Progenitor cell of endocrine pancreas (in vitro differentiated cells): ENCODE data around the gene RAD51B. TPM values are rescaled to one million over a fixed set of nuclear protein-coding genes. Genes with fewer than 3 reads are reported as not detected.

ENCODE experiments used
- DNase-seq: peaks from one replicate; pipeline ENCODE4 v3.0.0; 2021; ENCODE audit warnings: low spot score; ENCODE audit not compliant: unreplicated experiment
- H3K27ac Mint-ChIP-seq: 2 replicates; pipeline ENCODE4 v1.8.0; 2021; ENCODE audit warnings: mild to moderate bottlenecking, moderate library complexity, mixed read lengths
- H3K27me3 Mint-ChIP-seq: 2 replicates; pipeline ENCODE4 v1.8.0; 2021; ENCODE audit warnings: mixed read lengths
- H3K36me3 Mint-ChIP-seq: 2 replicates; pipeline ENCODE4 v1.8.0; 2022; ENCODE audit warnings: mixed read lengths; ENCODE audit not compliant: insufficient read depth
- H3K4me1 Mint-ChIP-seq: 2 replicates; pipeline ENCODE4 v1.8.0; 2021; ENCODE audit warnings: low read depth, mixed read lengths
- H3K4me3 Mint-ChIP-seq: 2 replicates; pipeline ENCODE4 v1.8.0; 2021; ENCODE audit warnings: low read depth, mild to moderate bottlenecking, moderate library complexity, mixed read lengths
- H3K9me3 Mint-ChIP-seq: 2 replicates; pipeline ENCODE4 v1.8.0; 2021; ENCODE audit warnings: low read depth, mixed read lengths
- CTCF ChIP-seq: fragments of 200-600 bp; sonication (generic); IDR thresholded peaks from one replicate; pipeline ENCODE4 v1.5.0; 2021; ENCODE audit warnings: antibody characterized with exemption, mild to moderate bottlenecking; ENCODE audit not compliant: unreplicated experiment
- total RNA-seq: library from RNA; stranded (reverse); gene quantifications from 2 replicates; pipeline ENCODE4 v1.2.1, GENCODE V29; 2021

Gene RAD51B
- total RNA-seq, 1 donor from 2014 or later: 24.7 TPM

GRCh38 chr14:68554231-68554630 is 734.7 kb downstream of the RAD51B start:
- Mint-ChIP-seq H3K36me3 (peaks cover 1% of the 10 kb centered on the region), H3K27ac (peak overlapping the region; percentile 91), H3K4me3 (no peak overlapping the region), H3K4me1 (peaks cover 24% of the 10 kb centered on the region), H3K27me3 (no peaks in the 10 kb centered on the region), H3K9me3 (peaks cover 3% of the 10 kb centered on the region)
- no peak for TF ChIP-seq CTCF
- no peak for DNase-seq

- DNase-seq: no peak
- peaks cover 13% of the 10 kb centered on the region for H3K4me1 Mint-ChIP-seq
- TF ChIP-seq CTCF: no peak
- no peaks in the 10 kb centered on the region for H3K27me3 Mint-ChIP-seq
- H3K27ac Mint-ChIP-seq: no peak overlapping the region
- H3K4me3 Mint-ChIP-seq: no peak overlapping the region
- peaks cover 3% of the 10 kb centered on the region for H3K9me3 Mint-ChIP-seq
- peaks cover 1% of the 10 kb centered on the region for H3K36me3 Mint-ChIP-seq
These were observed 736.7 kb downstream of the RAD51B start for GRCh38 chr14:68556253-68556652.

- H3K9me3 Mint-ChIP-seq: peaks cover 3% of the 10 kb centered on the region
- peaks cover 23% of the 10 kb centered on the region for H3K4me1 Mint-ChIP-seq
- TF ChIP-seq CTCF: no peak
- H3K27ac Mint-ChIP-seq: no peak overlapping the region
- no peaks in the 10 kb centered on the region for H3K27me3 Mint-ChIP-seq
- H3K4me3 Mint-ChIP-seq: no peak overlapping the region
- DNase-seq: no peak
- H3K36me3 Mint-ChIP-seq: peaks cover 1% of the 10 kb centered on the region
These were observed 738.1 kb downstream of the RAD51B start for GRCh38 chr14:68557648-68558047.

- TF ChIP-seq CTCF: no peak
- Mint-ChIP-seq H3K4me3 (no peak overlapping the region), H3K36me3 (peaks cover 1% of the 10 kb centered on the region), H3K9me3 (peaks cover 3% of the 10 kb centered on the region), H3K27me3 (no peaks in the 10 kb centered on the region), H3K27ac (no peak overlapping the region), H3K4me1 (peaks cover 26% of the 10 kb centered on the region)
- DNase-seq: no peak
These were observed 738.5 kb downstream of the RAD51B start for GRCh38 chr14:68558096-68558495.

GRCh38 chr14:68559949-68560348 is 740.4 kb downstream of the RAD51B start:
- Mint-ChIP-seq H3K4me3 (no peak overlapping the region), H3K36me3 (peaks cover 1% of the 10 kb centered on the region), H3K4me1 (peaks cover 33% of the 10 kb centered on the region), H3K27me3 (no peaks in the 10 kb centered on the region), H3K9me3 (peaks cover 3% of the 10 kb centered on the region), H3K27ac (no peak overlapping the region)
- TF ChIP-seq CTCF: no peak
- DNase-seq: no peak
